Measurements from ENCODE around the gene MFSD1.

- TF ChIP-seq, protein P1, sequence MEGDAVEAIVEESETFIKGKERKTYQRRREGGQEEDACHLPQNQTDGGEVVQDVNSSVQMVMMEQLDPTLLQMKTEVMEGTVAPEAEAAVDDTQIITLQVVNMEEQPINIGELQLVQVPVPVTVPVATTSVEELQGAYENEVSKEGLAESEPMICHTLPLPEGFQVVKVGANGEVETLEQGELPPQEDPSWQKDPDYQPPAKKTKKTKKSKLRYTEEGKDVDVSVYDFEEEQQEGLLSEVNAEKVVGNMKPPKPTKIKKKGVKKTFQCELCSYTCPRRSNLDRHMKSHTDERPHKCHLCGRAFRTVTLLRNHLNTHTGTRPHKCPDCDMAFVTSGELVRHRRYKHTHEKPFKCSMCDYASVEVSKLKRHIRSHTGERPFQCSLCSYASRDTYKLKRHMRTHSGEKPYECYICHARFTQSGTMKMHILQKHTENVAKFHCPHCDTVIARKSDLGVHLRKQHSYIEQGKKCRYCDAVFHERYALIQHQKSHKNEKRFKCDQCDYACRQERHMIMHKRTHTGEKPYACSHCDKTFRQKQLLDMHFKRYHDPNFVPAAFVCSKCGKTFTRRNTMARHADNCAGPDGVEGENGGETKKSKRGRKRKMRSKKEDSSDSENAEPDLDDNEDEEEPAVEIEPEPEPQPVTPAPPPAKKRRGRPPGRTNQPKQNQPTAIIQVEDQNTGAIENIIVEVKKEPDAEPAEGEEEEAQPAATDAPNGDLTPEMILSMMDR (IDR thresholded peaks at IDR 0.05) = no peak
- no peak for TF ChIP-seq POLR2AphosphoS5 (IDR thresholded peaks at IDR 0.05)
Observed at GRCh38 chr3:158788446-158788845, 13.4 kb upstream of the MFSD1 start.
